HT-29 (cell line): ENCODE data around the gene KIF21B. TPM values are rescaled to one million over a fixed set of nuclear protein-coding genes. Genes with fewer than 3 reads are reported as not detected.
"Not testable (repeated sequence)": the region's sequence is repeated elsewhere in the genome, so short reads cannot be mapped to it uniquely, and the experiment has no call there.

Source experiments
- DNase-seq: peaks from one replicate; pipeline ENCODE4 v3.0.0-alpha.2; 2015; ENCODE audit warnings: low spot score
- total RNA-seq: library from RNA; depleted of rRNA; stranded (reverse); fragments of >200 nt; shearing (Covaris generic); gene quantifications from 2 replicates; pipeline ENCODE4 v1.2.3, GENCODE V29; 2014

Gene KIF21B
- total RNA-seq, 1 experiment from 2014 or later: 4.8 TPM

DNA sequence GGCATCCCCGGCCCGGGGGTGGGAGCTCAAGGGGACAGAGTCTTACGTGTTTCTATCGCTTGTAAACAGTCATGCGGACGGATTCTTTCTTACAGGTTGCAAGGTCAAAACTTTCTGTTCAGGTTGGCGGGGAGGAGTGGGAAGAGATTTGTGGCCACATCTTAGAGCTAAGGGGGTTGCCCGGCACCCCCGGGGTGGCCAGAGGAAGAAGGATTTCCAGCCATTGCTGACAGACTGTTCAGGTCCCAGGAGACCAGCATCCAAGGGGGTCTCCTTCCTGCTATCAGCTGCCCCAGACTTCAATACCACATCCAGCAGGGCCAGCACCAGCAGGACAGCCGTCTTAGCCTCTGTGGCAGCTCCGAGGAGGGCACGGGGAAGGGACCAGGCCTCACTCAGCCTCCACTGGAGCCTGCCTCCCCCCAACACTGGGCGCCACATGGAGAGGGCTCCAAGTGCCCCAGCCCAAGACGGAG lies 52.0 kb downstream of the KIF21B start:
- no peak for DNase-seq

DNA sequence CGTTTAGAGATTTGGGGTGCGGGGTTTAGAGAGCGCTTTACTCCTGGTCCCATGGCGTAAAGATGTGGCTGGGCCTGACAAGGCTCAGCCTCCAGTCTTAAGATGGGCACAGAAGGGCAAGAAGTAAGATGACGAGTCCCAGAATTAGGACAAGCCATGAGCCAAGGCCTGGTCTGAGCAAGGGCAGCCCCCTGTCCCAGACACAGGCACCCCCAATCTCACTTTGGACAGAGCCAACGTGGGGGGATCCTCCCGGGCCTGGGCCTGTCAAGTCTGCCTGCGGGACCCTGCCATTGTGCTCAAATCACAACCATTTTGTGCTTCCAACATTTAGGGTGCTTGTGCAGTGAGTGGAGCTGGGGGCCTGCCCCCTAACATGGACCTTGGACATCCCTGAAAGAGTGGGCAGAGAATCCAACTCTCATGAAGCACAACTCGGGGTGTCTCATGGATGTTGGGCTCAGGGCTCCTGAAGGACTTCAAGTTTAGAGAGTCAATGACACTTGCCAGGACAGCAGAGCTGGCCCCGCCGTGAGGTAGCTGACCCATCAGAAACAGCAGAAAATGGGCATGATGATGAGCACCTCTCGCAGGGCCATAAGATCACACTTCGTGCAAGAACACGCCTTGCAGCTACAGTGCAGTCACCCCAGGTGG lies 52.6 kb downstream of the KIF21B start:
- no peak for DNase-seq

DNA sequence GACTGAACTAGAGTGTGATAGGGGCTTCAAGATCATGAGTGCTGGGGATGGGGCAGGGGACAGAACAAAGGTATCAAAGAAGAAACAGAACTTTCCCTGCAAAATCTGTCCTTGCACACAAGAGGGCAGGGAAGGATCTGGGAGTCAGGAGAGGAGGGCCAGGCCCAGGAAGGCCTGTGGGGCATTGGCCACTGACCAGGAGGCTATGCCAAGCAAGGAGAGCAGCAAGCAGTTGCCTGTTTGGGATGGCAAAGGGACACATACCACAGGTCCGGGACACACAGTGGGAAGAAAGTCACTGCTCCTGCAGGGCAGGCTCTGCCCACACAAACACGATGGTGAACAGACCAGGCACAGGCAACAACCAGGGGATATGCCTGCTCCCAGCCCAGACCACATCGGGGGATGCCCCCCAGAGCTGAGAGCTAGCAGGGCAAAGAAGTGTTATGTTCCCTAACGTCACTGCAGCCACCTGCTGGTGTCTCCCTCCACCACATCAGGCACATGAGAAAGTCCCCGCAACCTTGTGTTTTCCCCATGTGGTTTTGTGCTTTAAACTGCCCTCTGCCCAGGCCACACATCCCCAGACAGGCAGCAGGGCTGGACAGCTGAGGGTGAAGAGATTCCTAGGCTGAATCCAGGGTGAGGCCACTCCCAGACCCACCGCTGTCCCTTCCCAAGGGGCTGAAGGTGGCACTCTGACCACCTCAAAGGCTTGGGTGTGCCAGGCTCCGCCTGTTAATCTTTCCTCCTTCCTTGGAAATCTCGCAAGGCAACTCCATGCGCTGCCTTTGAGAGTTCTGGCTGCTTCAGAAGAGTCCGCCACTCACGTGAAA lies 53.6 kb downstream of the KIF21B start:
- peak; percentile 9 for DNase-seq

DNA sequence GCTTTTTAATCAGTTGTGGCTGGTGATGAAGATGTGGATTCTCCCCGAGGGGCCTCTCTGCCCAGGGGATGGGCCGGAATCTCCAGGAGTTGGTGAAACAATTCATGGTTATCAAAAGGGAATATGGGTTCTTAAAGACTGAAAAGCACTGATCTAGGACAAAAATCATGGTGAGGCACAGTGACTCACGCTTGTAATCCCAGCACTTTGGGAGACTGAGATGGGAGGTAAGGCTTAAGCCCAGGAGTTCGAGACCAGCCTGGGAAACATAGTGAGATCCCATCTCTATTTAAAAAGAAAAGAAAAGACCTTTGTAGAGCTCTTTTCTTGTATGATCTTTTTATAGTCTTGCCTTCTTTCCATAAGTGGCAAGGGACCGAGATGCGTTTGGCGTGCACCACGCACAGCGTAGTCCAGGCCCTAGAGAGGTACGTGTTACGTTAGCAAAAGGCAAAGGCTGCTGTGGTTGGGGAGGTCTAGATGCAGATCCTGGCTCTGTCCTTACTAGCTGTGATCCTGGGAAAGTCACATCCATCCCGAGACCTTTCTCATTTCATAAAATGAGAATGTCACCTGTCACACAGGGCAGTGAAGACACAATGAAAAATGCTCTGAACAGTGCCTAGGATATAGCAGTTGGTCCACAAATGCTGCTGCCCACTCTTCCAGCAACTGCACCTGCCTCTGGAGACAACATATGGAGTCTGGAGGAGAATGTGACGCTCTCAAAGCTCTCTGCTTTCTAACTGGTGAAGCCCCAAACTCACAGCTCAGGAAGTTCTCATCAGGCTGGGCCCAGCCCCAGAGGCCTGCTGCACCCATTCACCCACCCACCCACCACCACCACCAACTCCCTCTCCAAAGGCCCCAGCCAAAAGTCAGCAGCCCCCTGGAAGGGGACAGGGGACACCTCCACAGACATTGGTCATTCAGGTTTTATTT lies 54.8 kb downstream of the KIF21B start:
- DNase-seq: no peak

DNA sequence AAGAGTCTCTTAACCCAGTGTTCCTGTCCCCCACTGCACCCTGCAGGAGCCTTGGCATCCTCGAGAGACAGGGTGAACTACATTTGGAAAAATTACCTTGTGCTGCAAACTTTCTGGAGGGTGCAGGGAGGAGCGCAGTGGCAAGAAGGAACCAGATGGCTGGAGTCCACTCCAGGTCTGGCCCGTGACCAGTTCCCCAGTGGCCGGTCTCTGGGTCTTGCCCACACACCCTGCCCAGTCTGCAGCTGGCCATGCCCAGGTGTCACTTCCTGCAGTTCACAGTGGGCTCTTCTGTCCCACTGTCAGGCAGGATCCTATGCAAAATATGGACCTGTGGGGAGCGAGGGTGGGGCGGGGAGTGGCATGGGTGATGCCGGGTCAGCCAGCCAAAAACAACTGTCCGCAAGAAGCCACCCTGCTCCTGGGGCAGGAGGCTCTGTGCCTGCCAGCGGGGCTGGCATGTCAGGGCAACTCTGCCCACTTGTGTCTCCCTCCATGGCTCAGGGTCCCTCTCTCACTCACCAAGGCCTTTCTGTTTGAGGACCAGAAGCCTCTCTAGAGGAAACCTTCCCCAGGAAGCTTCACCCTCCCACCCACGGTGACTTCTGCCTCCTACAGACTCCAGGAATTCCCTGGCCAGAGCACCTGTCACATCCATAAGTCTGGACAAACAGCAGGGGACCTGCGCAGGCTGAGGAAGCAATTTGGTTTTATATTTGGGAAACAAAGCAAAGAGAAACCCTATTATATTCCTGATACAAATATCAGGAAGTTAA lies 55.6 kb downstream of the KIF21B start:
- no peak for DNase-seq

DNA sequence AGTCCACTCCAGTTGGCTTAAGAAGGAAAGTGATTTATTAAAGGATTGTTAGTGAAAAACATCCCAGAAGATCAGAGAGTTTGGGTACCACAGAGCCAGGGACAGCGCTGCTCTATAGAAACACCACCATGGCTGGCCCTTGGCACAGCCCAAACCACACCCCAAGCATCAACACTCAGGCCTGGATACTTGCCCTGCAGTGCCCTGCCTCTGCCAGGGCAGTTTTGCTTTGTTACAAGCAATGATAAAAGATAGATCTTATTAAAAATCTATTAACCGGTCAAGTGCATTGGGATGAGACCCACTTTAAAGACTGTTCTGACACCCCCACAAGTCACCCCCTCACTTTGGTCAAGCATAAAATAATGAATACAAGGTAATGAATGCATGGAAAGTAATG lies 56.6 kb downstream of the KIF21B start:
- no peak for DNase-seq

DNA sequence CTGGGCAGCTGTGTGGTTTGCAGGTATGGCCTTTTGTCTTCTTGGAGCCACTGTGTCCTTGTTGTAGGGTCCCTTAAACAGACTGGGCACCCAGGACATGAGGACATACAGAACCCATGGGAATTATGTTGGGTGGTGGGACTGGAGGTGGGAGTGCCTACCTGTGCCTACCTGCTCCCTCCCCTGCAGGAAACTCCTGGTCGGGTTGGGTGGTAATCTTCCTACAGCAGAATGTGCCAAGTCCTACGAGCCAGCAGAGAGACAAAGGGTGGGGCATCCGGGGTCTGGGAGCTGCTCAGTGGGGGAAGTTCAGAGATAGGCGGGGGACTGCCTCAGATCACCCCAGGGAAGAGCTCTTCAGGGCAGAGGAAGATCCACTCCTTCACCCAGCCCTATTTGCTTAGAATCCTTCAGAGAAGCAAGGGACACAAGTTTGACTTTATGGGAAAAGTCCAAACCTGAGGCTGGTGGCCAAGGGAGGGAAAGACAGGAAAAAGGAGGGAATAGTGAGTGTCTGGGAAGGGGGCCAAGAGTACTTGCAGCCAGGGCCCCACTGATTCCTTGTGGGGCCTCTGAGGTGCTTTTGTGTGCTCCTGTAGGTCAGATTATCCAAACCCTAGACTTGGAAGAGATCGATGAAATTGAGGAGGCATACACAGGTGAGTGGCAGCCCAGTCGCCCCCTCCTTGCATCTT lies 58.3 kb downstream of the KIF21B start:
- no peak for DNase-seq

DNA sequence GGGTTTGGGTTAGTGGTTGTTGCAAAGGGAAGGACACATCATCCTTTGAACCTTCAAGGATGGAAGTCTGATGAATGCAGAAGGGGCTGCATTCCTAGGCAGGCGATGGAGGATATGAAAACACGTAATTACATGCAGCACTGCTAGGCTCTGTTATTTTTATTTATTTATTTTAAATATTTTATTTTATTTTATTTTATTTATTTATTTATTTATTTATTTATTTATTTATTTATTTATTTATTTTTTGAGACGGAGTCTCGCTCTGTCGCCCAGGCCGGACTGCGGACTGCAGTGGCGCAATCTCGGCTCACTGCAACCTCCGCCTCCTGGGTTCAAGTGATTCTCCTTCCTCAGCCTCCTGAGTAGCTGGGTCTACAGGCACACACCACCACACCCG lies 59.6 kb downstream of the KIF21B start:
- not testable (repeated sequence) for DNase-seq

DNA sequence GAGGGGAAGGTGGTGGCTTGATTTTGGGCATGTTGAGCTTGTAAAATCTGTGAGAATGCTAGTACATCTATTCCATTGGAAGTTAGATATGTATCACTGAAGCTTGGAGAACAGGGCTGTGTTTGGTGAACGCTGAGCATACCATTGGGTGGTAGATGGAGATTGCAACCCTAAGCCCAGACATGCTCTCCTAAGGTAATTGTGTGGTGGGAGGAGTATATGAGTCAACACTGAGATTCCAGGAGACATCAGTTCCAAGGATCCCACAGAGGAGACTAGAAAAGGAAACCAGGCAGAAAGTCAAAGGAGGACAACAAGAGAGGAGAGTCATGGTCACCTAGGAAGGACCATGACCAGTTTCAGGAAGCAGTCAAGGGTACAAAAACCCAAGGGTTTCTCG lies 60.4 kb downstream of the KIF21B start:
- no peak for DNase-seq

DNA sequence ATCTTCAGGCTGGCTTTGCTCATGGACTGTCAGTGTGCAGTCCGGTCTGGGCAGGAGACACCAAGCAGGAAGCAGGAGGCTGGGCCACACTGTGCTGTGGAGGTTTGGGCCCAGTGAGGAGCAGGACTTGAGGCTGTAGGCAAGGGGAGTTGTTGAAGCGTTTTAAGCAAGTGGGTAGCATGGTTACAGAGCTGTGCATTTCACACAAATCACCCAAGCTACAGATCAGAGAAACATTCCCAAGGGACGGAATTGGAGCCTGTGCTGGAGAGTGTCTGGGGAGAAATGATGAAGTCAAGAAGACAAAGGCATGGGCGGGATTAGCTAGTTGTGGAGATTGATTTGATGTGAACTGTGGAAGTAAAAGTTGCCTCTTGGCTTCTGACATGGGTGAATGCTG lies 60.9 kb downstream of the KIF21B start:
- DNase-seq: no peak

DNA sequence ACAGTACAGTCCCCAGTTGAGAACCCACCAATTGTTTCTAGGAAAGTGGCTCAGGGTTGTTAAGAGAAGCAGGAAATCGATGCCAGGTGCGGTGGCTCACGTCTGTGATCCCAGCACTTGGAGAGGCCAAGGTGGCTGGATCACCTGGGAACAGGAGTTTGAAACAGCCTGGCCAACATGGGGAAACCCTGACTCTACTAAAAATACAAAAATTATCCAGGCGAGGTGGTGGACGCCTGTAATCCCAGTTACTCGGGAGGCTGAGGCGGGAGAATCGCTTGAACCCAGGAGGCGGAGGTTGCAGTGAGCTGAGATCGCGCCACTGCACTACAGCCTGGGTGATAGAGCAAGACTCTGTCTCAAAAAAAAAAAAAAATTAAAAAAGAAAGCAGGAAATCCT lies 61.4 kb downstream of the KIF21B start:
- not testable (repeated sequence) for DNase-seq

DNA sequence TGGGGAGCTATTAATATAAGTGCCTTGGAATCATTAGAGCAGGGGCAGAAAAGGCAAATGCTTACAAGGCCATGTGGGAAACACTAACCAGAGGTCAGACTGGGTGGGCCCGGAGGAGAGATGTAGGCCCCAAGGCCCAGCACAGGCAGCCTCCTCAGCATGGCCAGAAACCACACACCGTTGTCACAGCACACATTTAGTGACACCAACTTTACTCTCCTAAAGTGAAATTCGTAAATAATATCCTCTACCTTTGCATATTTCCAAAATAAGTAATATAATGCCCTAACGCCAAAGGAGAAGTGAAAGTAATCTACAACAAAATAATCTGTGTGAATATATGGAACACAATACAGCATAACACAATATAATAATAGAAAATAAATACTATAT lies 62.6 kb downstream of the KIF21B start:
- no peak for DNase-seq

DNA sequence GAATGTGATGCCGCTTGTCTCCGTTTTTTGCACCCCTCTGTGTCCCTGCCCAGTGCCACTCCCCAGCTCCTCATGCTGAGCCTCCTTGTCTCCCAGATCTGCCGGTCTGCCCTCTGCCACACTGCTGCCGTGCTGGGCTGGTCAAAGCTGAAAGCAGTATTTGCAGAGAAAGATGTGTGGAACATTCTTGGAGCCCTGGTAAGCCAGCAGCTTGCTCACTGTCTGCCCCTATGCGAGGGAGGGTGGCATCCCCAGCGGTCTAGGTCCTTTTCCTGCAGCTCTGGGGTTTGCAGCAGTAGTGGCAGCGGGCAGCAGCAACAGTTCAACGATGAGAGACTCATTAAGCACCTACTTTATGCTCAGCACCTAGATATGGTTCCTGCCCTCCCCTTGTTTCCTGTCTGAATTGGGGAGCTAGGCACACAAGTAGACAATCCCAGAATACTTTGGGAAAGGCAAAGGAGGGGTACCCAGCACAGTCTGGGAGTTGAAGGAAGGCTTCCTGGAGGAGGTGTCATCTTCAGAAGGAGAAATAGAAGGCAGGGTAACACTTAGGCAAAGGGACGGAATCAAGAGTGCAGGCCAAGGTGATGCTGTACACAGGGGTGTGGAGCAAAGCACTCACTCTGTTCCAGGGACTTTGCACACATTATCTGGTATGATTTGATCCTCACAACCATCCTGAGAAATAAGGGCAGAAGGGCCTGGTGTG lies 63.1 kb downstream of the KIF21B start:
- no peak for DNase-seq

DNA sequence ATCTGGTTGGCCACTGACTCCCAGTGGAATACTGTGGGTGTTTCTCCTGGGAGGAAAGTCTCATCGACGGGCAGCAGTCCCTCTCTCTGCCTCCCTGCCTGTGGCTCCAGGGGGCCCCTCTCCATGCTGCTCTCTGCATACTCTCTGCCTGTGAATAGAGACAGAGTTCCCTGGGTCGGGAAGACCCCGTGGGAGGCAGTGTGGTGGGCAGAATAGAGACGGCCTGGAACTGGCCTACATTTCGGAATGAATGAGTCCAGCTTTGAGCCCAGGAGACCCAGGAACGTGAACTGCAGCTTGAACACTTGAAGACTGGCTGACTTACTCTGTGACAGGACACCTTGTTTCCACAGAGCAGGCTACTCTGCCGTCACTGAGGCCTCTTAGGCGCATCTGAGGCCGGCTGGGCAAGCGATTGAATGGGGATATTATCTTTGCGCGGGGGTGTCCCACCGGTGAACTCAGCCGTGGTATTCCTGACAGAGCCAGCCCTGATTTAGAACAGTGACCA lies 64.0 kb downstream of the KIF21B start:
- DNase-seq: no peak

DNA sequence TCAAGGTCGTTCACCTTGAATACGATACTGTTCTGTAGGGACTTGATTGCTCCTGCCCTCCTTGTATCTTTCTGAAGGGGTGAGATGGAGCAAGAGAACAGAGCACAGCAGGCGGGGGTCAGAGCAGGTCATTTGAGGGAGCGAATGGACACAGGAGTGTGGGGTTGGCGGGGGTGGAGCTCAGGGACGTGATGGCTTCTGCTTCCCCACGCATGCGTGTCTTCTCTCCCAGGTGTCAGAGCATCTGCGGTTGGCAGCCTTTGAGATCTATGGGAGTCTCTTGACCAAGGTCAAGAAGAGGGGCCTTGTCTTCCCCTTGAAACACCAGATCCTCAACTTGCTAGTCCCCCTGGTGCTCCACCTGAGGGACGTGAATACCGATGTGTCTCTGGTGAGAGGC lies 64.9 kb downstream of the KIF21B start:
- DNase-seq: no peak

DNA sequence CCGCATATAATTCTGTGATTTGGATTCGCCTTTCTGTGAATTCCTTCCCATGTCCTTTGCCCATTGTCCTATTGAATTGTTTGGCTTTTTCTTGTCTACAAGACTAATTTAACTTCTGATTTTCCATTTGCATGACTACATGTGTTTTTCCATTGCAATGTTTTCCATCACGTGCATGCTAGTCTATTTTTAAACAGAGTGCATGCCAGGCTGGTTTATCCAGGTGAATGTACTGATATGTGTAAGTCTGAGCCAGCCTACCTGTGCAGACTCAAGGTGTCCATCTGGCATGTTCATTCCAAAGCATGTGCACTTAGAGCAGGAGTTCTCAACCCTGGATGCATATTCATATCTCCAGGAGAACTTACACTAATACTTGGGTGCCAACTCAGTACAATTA lies 69.1 kb downstream of the KIF21B start:
- no peak for DNase-seq

DNA sequence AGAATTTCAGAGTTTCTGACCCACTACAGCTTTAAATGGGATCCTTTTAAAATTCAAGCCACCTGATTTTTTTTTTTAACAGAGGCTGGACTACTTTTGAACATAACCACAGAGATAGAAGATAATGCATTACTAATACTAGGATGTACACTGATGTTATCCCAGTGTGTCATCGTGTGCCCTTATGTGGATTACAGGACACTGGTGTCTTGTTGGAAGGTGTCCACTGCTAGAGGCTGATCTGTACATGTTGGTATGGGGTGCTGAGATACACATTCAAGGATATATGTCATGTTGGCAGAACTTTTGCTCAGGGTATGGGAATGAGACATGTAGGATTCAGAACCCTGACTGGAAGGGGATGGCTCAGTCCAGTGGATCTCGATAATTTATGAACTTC lies 72.5 kb downstream of the KIF21B start:
- DNase-seq: no peak

DNA sequence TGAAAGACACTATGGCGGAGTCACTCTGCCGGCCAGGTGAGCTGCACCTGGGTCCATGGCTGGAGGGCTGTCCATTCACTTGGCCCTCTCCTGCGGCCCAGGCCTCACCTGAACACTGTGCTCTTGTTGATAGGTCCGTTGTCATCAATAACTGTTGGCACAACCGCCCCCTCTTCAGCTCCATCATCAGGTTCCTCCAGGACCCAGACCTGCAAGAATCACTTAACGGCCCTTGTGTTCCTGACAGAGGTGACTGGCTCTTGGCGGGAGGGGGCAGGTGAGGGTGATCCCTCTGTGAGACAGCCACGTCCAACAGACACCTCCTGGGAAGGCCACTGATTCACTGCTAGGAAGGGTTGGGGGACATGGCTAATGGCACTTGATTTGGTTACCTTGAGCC lies 73.9 kb downstream of the KIF21B start:
- no peak for DNase-seq

DNA sequence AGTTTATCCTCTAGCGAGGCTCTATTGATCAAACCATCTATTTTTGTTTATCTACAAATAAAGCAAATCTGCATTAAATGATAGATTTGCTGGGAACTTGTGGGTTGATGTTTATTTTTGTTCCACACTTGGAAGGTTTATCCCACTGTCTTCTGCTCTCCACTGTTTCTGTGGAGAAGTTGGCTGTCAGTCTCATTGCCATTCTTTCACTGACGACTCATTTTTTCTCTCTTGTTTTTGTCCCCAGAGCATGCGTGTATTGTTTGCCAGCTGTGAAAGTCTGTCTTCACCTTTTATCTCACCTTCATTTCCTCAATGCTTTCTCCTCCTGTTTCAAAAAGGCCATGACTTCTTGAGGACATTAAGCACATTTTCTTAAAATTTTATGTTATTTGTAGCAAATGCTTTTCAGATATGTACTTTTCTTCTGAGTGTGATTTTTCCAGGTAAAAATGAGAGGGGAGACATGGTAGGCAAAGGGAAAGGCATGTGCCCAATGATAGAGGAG lies 76.4 kb downstream of the KIF21B start:
- no peak for DNase-seq

DNA sequence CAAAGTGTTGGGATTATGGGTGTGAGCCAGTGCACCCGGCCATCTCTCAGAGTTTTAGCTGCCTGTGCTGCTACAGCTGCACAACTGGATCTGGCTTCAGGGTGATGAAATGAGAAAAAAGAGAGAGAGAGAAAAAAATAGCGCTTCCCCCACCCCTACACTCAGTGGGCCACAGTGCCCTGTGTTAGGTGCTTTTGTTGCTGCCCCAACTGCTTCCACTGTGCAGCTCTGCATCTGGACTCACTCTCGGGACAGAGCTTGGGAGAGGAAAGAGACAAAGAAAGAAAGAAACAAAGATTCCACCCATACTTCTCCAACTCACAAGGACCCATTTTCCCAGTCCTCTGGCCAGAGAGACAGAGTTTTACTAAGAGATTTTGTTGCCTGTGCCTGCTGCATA lies 78.4 kb downstream of the KIF21B start:
- DNase-seq: no peak
